Keratinocyte (primary cell): ENCODE results near the gene DNAJB2.

ENCODE experiments used
- CTCF ChIP-seq, 3 experiments: IDR thresholded peaks in 1 of 3; conservative IDR thresholded peaks in 1 of 3; optimal IDR thresholded peaks in 1 of 3; 2 replicates in 2 of 3; 3 replicates in 1 of 3; pipeline versions ENCODE3 to v1.5.1; 2011; ENCODE audit warnings: low read length in 3 of 3, mild to moderate bottlenecking in 3 of 3, moderate library complexity in 2 of 3, control low read depth in 1 of 3, inconsistent platforms in 1 of 3; ENCODE audit not compliant: insufficient read depth in 2 of 3; ENCODE audit errors: extremely low read depth in 1 of 3
- EZH2 ChIP-seq: IDR thresholded peaks from one replicate; pipeline ENCODE4 v1.6.1; 2012; ENCODE audit warnings: inconsistent platforms, mild to moderate bottlenecking, low read length, moderate library complexity

GRCh38 chr2:219325136-219325535, 46.0 kb downstream of the DNAJB2 start:
- no peak for TF ChIP-seq CTCF (optimal IDR thresholded peaks at IDR 0.05 in 1 of 3, IDR thresholded peaks at IDR 0.05 in 1 of 3, conservative IDR thresholded peaks at IDR 0.05 in 1 of 3; ENCODE audit: extremely low read depth in 1 of 3, insufficient read depth in 2 of 3, low read length in 3 of 3)
- TF ChIP-seq EZH2, result no peak
